ENCODE data around the gene LCP2. TPM values are rescaled to one million over a fixed set of nuclear protein-coding genes. Genes with fewer than 3 reads are reported as not detected.

LCP2 gene
- polyA plus RNA-seq, 1 experiment = not detected

DNA sequence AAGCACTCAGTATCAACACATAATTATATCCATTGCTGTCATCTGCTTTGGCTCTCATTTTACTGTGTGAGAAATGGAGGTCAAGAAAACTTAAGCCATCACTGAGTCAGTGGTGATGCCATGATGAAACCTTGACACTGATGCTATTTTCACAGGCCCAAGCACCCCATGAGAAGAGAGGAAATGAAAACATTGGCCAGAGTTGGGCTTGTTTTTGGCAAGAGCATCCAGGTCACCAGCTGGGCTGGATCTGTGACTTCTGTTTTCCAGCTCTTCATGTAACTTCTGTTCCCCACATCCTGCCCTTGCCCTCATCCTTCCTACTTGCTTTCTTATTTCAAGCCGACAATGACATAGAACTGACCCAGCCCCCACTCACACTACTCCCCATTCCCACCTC, 10.0 kb downstream of the LCP2 start:
- DNase-seq (ENCODE audit: low read depth) = no peak
- TF ChIP-seq, protein P1, sequence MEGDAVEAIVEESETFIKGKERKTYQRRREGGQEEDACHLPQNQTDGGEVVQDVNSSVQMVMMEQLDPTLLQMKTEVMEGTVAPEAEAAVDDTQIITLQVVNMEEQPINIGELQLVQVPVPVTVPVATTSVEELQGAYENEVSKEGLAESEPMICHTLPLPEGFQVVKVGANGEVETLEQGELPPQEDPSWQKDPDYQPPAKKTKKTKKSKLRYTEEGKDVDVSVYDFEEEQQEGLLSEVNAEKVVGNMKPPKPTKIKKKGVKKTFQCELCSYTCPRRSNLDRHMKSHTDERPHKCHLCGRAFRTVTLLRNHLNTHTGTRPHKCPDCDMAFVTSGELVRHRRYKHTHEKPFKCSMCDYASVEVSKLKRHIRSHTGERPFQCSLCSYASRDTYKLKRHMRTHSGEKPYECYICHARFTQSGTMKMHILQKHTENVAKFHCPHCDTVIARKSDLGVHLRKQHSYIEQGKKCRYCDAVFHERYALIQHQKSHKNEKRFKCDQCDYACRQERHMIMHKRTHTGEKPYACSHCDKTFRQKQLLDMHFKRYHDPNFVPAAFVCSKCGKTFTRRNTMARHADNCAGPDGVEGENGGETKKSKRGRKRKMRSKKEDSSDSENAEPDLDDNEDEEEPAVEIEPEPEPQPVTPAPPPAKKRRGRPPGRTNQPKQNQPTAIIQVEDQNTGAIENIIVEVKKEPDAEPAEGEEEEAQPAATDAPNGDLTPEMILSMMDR (IDR thresholded peaks at IDR 0.05; ENCODE audit: insufficient read depth, low read depth, low read length) = no peak
- ChIA-PET CTCF (interaction anchor here (0.7 kb wide), 1 partner anchor 9 kb away, joined by 3 read pairs; no protein-coding TSS in a partner anchor), POLR2A (no interaction called here)
- Histone ChIP-seq H3K27me3 (ENCODE audit: control insufficient read depth, insufficient read depth, low read length) (no peaks in the 10 kb centered on the region), H3K36me3 (ENCODE audit: control insufficient read depth, insufficient read depth, low read length) (no peaks in the 10 kb centered on the region), H3K4me3 (ENCODE audit: low read depth, low read length) (no peak overlapping the region)

DNA sequence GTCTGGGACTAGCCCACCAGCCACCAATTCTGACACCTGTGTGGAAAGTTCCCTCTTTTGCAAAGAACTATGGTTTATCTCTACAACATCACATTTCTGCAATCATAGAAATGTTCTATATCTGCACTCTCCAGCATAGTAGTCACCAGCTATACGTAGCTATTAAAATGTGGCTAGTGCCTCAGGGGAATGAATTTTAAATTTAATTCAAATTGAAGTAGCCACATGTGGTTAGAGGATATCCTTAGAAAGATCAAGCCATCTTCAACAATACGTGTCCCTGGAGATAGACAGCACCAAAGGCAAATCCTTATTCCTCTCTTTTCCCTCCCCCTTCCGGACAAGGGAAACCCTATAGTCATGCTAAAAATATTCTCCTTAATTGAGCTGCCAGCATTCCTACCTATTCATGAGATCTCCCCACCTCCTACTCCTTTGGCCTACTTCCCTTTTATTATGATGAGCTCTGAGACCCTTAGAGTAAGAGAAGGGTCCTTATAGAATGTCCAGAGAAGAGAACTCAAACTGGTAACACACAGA, 11.1 kb downstream of the LCP2 start:
- H3K27me3 ChIP-seq (ENCODE audit: control insufficient read depth, insufficient read depth, low read length) = no peaks in the 10 kb centered on the region
- ChIA-PET POLR2A (no interaction called here), CTCF (no interaction called here)
- TF ChIP-seq, protein P1 (IDR thresholded peaks at IDR 0.05; ENCODE audit: insufficient read depth, low read depth, low read length) = no peak
- H3K4me3 ChIP-seq (ENCODE audit: low read depth, low read length) = no peak overlapping the region
- H3K36me3 ChIP-seq (ENCODE audit: control insufficient read depth, insufficient read depth, low read length) = no peaks in the 10 kb centered on the region
- DNase-seq (ENCODE audit: low read depth) = no peak

DNA sequence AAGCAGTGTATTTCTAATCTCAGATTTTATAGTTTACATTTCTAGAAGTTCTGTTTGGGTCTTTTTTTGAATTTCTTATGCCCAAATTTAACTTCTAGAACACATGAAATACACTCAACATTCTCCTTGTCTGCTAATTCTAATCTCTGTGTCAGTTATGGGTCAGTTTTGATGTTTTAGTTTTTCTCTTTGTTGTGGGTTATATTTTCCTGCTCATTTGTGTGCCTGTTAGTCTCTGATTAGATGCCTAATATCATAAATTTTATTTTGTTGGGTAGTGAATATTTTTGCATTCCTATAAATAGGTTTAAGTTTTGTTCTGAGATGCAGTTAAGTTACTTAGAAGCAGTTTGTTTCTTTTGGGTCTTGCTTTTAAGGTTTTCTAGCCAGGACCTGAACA, 12.4 kb downstream of the LCP2 start:
- ChIA-PET CTCF (no interaction called here), POLR2A (no interaction called here)
- Histone ChIP-seq H3K27me3 (ENCODE audit: control insufficient read depth, insufficient read depth, low read length) (no peaks in the 10 kb centered on the region), H3K4me3 (ENCODE audit: low read depth, low read length) (no peak overlapping the region), H3K36me3 (ENCODE audit: control insufficient read depth, insufficient read depth, low read length) (no peaks in the 10 kb centered on the region)
- TF ChIP-seq, protein P1 (IDR thresholded peaks at IDR 0.05; ENCODE audit: insufficient read depth, low read depth, low read length) = no peak
- no peak for DNase-seq (ENCODE audit: low read depth)

DNA sequence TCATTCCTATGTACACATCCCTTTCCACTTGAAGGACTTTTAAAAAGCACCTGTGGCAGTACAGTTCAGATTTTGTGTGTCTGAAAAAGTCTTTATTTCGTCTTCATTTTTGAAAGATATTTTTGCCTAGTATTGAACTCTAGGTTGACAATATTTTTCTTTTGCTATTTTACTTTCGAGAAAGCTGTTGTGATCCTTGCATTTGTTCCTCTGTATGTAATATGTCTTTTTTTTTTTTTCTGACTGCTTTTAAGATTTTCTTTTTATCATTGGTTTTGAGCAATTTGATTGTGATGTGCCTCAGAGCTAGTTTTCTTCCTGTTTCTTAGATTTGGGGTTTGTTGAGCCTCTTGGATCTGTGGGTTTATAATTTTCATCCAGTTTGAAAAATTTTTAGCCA, 13.3 kb downstream of the LCP2 start:
- DNase-seq (ENCODE audit: low read depth) = no peak
- H3K36me3 ChIP-seq (ENCODE audit: control insufficient read depth, insufficient read depth, low read length) = no peaks in the 10 kb centered on the region
- TF ChIP-seq, protein P1 (IDR thresholded peaks at IDR 0.05; ENCODE audit: insufficient read depth, low read depth, low read length) = no peak
- ChIA-PET POLR2A (interaction anchor here (0.6 kb wide), 1 partner anchor 125 kb away, joined by 5 read pairs; no protein-coding TSS in a partner anchor), CTCF (no interaction called here)
- no peak overlapping the region for H3K4me3 ChIP-seq (ENCODE audit: low read depth, low read length)
- no peaks in the 10 kb centered on the region for H3K27me3 ChIP-seq (ENCODE audit: control insufficient read depth, insufficient read depth, low read length)

DNA sequence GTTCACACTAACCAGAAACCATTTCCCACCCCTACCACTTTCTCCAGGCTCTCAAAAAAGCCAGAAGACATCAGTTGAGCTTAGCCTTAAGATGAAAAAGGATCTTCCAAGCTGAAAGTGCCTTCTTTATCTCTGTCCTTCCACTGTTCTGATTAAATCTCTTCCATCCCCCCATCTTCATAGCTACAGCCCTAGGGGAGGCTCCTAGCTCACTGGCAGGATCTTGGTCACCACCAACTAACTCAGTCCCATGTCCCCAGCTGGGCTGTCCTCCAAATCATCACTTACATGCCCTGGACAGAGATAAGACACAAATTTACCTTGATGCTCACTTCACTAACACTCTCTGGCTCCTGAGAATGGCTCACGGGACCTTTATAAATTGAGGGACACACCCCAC, 14.3 kb downstream of the LCP2 start:
- no peaks in the 10 kb centered on the region for H3K27me3 ChIP-seq (ENCODE audit: control insufficient read depth, insufficient read depth, low read length)
- no peak for DNase-seq (ENCODE audit: low read depth)
- ChIA-PET CTCF (interaction anchor here (1.0 to 1.7 kb wide), 2 partner anchors 15 to 350 kb away, joined by 3 to 6 read pairs; no protein-coding TSS in a partner anchor), POLR2A (no interaction called here)
- no peaks in the 10 kb centered on the region for H3K36me3 ChIP-seq (ENCODE audit: control insufficient read depth, insufficient read depth, low read length)
- TF ChIP-seq, protein P1 (IDR thresholded peaks at IDR 0.05; ENCODE audit: insufficient read depth, low read depth, low read length) = no peak
- H3K4me3 ChIP-seq (ENCODE audit: low read depth, low read length) = no peak overlapping the region

Data from BJ (cell line).